GM18511 (cell line): ENCODE results near the gene SCO2.

Experiments used
- ATAC-seq: cut with Tn5 transposase; IDR thresholded peaks from one replicate; pipeline ENCODE4 v1.9.1; 2021; ENCODE audit warnings: mild to moderate bottlenecking, moderate library complexity; ENCODE audit not compliant: unreplicated experiment

SCO2 gene

DNA sequence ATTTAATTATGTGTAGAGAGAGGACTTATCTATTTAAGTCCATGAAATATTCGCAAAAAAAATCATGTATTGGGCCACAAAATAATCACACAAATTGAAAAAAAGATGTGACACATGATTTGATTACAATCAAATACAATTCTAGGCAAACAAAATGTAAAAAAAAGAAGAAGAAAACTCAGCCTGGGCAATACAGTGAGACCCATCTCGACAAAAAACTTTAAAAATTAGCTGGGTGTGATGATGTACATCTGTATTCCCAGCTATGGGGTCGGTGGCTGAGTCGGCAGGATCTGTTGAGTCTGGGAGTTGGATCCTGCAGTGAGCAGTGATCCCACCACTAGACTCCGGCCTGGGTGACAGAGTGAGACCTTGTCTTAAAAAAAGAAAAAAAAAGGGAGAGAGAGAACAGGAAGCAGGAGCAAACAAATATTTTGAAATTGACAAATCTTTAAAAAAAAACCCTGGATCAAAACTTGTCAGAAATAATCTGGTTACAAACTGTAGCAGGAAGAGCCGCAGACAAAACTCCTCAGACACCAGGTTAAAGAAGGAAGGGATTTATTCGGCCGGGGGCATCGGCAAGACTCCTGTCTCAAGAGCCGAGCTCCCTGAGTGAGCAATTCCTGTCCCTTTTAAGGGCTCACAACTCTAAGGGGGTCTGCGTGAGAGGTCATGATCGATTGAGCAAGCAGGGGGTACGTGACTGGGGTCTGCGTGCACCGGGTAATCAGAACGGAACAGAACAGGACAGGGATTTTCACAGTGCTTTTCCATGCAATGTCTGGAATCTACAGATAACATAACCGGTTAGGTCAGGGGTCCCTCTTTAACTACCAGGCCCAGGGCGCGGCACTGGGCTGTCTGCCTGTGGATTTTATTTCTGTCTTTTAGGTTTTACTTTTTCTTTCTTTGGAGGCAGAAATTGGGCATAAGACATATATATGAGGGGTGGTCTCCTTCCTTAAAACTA lies 7.7 kb upstream of the SCO2 start:
- no peak for ATAC-seq

DNA sequence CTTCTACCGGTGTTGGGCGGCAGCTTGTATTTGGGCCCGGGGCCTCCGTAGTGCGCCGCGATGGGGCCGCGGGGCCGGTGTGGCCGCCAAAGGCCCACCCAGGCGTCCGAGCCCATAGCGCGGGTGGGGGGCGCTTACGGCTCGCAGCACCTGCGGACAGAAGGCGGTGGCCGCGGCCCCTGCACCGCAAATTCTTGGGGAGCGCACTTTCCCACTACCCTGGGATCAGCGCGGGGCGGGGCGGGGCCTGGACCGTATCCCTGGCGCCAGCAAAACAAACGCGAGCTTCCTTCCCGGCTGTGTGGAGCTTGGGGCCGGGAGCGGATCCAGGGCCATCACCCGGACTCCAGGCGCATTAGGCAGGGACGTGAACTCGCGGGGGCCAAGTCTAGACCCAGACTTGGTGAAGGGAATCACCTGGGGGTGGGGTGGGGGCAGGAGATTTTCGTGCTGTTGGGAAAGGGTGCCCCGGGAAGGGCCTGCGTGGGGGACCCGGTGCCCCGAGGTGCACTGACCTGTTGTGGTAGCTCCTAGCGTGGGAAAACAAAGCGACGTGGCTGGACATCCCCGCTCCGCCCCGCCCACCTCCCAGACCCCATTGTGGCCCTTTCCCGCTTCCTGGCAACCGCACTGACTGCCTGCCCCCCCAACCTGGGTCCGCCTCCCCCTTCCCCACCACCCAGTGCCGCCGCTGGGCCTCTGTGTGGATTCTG lies 6.7 kb upstream of the SCO2 start:
- no peak for ATAC-seq

DNA sequence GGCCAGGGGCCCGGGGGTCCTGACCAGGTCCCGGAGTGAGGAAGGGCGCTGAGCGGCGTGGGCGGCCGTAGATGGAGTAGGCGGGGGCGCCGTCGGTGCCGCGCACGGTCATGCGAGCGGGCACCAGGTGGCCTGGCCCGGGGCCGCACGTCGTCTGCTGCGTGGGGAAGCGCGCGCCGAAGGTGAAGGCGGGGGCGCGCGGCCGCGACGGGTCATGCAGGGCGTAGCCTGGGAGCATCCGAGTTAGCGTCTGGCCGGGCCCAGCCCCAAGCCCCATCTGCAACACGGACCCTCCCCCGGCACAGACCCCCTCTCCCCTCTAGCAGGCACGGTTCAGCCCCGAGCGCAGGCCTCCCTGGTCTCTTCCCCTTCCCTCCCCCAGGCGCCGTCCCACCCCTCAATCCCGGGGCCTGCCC lies 6.2 kb upstream of the SCO2 start:
- ATAC-seq = no peak

DNA sequence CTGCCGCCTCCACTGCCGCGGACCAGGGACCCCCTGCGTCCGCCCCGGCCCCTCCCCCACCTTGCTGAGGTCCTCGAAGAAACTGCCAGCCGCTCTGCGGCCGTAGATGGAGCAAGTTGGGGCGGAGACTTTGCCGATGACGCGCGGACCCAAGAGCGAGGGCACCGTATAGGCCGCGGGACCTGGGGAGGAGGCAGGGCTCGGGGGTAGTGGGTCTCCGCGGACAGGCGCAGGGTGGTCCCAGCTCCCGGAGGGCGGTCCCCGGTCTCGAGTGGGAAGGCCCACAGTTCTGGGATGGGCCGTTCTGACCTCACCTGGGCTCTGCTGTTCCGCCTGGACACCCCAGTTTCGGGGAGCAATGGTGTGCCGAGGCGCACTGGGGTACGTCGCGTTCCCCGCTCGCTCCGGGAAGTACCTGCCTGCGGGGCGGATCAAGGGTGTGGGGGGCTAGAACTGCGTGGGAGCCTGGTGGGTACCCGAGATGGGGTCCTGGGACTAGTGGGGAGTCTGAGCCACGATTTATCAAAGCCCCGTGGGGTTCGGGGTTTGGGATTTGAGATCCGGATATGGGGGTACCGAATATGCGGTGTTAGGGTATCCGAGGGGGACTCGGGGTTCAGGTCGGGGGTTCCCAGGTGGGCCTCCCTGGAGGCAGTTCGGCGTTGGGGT lies 5.6 kb upstream of the SCO2 start:
- ATAC-seq = peak; percentile 26

DNA sequence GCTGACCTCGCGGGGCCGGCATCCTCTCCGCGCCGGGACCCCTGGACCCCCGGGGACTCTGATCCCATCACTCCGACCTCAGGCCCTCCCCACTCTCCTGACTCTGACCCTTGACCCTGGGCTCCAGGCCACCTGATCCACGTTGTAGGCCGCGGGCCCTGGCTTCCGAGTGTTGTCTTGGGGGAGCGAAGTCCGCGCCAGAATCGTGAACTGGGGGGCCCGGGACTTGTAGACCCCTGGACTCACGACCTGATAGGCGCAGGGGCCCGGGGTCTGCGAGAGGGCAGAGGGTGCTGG lies 5.1 kb upstream of the SCO2 start:
- ATAC-seq = no peak

DNA sequence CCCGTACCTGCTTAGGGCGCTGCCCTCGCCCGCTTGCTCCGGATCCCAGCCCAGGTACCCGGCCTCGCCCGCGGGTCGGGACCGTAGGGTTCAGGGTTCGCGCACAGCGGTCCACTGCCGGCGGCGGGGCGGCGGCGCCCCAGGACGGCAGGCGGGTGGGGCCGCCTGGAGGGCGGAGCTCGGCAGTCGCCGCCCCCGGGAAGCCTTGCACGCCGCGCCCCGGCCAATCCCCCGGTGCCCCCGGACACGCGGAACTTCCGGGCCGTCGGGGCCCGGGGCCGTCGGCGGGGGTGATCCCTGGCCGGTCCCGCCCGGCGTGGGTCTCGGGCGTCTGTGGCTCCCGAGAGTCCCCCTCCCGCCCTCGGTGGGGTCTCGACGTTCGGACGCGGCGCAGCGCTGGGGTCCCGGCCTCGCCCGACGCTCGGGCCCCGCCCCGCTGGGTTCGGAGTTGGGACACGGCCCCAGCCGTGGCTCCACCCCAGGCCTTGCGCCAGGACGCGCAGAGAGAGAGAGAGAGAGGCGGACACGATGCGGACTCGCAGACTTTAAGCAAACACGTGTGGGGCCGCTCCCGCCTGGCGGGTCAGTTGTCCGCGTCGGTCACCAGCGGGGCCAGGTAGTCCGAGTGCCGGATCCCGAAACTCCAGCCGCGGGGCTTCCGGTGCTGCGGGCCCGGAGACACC lies 4.6 kb upstream of the SCO2 start, which contains the start of gene TYMP:
Gene TYMP, minus strand, starts transcription at position 116 of the 683 bp plus-strand sequence. CDS start 303 bp downstream, outside the sequence.
- ATAC-seq = peak; percentile 20

DNA sequence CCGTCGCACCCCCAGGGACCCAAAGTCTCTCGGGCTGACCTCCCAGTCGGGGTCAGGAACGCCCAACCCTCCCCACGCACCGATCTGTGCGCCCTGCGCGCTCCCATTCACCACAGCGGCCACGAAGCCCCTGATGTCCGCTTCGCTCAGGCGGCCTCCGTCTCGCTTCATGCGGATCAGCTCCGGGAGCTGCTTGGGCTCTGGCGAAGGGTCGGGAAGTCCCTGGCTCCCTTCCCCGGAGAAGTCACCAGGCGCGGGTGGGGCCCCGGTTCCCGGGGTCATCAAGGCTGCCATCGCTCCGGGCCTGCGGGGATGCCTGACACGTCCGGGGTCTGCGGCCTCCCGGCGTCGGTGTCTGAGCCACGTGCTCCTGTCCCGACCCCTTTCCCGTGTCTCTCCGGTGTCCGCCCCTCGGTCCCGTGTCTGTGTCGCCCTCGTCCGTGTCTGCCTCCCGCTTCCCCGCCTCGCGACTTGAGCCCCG lies 4.1 kb upstream of the SCO2 start:
- no peak for ATAC-seq

DNA sequence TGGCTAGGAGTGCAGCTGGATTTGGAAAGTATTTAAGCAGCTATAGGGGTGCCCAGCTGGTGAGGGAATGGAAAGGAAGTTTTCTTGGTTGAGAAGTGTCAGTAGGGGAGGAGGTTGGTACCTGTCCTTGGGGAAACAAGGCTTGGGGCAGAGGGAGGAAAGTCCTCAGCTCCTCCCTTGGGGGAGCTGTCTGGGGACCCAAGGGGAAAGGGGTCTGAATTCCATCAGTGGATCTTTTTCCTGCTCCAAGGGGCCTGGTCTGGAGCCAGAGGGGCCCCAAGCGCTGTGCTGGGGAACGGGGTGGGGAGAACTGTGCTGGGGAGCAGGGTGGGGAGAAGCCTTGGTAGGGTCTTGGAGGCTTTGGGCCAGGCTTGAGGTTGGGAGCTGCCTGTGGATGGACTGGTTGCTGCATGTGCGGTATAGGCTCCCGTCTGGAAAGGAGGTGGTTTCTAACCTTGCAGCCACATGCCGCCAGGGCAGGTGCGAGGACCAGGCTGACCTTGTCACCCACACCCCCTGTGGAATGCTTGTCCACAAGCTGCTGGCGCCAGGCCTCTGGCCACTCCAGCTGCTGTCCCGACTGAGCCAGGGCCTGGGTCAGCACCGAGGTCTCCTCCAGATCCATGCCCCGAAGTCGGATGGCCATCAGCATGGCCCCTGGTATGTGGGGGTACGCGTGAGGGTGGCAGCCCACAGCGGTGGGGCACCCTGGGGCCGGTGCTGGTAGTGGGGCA lies 3.5 kb upstream of the SCO2 start:
- ATAC-seq = no peak

DNA sequence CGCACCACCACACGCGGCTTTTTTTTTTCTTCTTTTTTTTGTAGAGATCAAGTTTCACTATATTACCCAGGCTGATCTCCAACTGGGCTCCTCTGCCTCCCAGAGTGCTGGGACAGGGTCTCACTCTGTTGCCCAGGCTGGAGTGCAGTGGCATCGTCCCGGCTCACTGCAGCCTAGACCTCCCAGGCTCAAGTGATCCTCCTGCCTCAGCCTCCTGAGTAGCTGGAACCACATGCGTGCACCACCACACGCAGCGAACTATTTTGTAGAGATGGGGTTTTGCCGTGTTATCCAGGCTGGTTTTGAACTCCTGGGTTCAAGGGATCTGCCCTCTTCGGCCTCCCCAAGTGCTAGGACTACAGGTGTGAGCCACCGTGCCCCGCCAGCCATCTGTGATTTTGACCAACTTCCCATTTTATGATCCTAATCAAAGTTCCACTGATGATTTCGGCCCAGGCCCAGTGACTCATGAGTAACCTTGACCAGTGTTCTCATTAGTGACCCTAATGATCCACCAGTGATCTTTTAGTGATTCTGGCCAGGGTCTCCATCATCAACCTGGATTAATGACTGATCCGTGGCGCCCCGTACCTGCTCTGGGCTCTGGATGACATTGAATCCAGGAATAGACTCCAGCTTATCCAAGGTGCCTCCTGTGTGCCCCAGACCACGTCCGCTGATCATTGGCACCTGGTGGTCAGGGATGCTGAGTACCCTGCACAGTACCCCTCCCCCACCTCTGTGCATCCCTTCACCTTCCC lies 2.7 kb upstream of the SCO2 start:
- ATAC-seq = no peak

DNA sequence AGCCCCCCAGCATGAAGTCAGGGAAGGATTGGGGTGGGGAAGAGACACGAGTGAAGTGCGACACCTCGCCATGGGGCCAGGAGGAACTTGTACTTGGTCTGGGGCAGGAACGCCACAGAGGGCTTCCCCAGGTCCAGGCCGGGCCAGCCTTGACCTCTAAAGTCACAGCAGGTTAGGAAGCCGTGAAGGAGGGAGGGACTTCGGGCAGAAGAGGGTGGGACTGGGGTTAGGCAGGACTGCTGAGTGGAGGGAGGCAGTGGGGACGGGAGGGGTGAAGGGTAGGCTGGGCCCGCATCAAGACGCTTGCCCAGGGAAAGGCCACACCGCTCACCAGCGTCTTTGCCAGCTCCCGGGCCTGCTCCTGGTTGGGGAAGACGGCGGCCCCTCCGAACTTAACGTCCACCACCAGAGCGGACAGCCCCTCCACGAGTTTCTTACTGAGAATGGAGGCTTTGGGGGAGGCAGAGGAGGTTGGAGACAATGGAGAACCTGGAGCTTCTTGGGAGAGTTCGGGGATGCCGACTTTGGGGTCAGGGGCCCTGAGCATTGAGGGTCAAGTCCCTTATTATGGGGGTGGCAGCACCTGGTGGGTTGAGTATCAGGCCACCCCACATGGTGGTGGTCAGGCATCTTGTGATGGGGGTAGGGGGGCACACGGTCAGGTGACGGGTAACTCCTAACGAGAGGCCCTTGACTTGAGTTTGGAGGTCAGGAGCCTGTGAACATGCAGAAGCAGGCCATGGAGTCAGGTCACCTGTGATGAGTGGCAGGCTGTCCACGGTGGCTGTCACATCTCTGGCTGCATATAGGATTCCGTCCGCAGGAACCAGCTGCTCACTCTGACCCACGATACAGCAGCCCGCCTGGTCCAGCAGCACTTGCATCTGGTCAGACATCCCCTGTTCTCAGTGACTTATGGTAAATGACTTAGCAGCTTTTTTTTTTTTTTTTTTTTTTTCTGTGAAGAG lies 1.7 kb upstream of the SCO2 start:
- ATAC-seq = no peak

DNA sequence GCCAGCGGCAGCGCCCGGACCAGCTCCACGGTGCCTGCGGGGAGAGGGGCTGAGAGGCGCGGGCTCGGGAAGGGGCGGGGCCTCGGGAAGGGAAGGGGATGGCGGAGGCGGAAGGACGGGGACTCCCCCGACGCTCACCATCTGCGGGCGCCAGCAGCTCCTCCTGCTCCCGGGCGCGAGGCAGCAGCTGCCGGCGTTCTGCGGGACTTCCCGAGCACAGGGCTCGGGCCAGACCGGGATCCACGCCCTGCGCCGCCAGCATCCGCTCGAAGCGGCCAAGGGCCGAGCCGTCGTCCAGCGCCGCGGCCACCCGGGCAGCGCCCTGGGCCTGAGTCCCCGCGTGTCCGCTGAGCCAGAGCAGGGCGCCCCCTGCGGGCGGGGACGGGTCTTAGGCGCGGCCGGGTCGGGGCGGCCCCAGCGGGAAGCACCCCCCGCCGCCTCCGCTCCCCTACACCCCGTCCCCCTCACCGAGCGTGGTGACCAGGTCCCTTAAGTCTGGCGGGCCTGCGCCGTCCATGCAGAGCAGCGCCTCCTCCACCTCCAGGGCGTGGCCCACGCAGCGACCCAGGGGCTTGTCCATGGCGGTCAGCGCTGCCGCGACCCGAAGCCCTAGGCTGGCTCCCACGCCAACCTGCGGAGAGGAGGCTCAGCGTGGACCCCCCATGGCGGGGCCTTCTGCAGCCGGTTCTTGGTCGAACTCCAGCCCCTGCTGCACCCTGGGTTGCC lies 873 bp upstream of the SCO2 start:
- peak; percentile 37 for ATAC-seq

DNA sequence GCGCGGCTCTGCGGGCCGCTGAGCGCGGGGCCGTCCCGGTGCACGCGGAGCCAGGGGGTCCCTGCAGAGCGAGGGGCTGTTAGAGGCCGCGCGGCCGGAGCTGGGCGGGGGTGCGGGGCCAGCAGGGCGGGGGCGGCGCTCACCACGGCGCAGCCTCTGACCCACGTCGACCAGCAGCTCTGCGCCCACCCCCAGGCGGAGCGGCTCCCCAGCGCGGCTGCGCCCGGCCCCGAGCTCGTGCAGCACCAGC lies 385 bp upstream of the SCO2 start:
- ATAC-seq = no peak

DNA sequence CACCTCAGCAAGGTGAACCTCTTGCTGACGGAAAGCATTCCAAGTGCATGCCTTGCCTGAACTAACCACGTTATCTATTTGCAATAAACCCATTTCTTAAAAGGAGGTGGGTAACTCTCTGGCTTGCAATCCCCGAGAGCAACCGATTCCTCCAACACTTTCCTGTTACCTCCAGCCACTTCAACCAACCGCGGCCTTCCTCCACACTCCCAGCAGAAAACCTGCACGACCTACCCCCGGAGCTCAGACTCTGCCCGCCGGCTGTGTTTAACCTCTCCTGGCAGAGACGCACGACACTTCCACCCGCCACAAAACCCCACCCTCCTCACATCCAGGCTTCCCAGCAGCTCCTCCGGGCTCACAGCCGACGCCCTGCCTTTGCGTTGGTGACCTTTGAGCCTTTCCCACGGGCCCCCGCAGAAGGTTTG lies 708 bp downstream of the SCO2 start:
- ATAC-seq = no peak

DNA sequence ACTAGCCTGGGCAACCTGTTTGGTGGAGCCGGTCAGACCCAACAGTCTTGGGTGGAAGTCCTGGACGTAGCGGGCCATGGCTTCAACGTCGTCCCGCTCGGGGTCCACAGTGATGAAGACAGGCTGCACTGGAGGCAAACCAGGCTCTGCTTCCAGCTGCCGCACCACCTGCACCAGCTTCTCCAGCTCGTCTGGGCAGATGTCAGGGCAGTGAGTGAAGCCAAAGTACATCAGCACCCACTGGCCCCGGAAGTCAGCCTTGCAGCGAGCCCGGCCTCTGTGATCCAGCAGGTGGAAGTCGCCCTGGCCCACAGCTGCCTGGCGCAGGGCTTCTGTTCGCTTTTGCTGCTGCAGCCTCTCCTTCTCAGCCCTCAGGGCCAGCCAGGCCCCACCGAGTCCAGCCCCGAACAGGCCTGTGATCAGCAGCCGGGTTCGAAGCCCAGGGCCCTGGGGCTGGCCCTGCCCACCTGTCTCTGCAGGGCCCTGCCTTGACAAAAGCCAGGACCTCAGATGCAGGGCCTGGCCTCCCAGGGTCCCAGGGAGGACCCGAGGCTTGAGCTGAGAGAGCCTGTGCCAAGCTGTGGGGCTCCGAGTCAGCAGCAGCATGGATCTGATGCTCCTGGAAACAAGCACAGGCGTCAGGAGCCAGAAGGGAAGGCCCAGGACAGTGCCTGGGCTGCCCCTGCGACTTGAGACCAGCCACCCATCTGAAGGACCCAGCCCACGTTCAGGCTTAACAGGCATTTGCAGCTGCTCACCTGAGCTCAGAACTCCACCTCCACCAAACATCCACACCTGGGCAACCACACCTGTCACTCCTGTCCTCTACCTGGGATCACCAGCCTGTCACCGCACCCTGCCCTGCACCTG lies 1.4 kb downstream of the SCO2 start:
- no peak for ATAC-seq

DNA sequence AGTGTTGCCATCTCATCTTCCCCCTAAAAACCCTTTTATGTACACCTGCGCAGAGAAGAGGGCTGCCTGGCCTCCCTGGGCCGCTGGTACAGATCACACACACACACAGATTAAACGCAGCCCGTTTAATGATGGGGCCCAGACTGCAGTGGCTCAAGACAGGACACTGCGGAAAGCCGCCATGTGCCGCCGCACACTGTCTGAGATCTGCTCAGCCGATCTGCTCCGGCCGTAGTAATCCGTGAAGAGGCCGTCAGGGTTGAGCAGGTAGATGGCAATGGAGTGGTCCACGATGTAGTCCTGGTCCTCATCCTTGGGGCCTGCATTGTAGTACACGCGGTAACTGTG lies 2.0 kb downstream of the SCO2 start:
- no peak for ATAC-seq

DNA sequence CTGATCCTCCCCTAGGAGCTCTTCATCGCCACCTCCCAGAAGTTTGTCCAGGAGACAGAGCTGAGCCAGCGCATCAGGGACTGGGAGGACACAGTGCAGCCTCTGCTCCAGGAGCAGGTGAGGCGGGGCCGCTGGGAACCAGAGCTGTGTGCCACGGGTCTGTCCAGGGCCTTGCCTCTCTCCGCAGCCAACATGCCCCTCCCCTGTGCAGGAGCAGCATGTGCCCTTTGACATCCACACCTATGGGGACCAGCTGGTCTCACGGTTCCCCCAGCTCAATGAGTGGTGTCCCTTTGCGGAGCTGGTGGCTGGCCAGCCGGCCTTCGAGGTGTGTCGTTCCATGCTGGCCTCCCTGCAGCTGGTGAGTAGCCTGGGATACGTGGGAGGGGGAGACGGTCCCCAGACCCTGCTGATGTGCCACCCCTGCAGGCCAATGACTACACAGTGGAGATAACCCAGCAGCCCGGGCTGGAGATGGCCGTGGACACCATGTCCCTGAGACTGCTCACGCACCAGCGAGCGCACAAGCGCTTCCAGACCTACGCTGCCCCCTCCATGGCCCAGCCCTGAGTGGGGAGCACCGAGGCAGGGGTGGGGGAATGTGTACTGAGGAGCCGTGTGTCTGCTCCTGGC lies 2.5 kb downstream of the SCO2 start:
- ATAC-seq = no peak
